KMS-11 (cell line): Measurements from ENCODE around the gene ADCK1.
"Not testable (repeated sequence)": the region's sequence is repeated elsewhere in the genome, so short reads cannot be mapped to it uniquely, and the experiment has no call there.

Experiments used
- H2AFZ ChIP-seq: fragments of 200-600 bp; sonication (generic); 2 replicates; pipeline ENCODE4 v1.6.1; 2016; ENCODE audit warnings: antibody characterized with exemption, mixed run types, low read depth
- H3K27ac ChIP-seq: fragments of 200-600 bp; sonication (generic); 2 replicates; pipeline ENCODE4 v1.6.1; 2016; ENCODE audit warnings: mild to moderate bottlenecking, mixed run types
- H3K27me3 ChIP-seq: fragments of 200-600 bp; sonication (generic); 2 replicates; pipeline ENCODE4 v1.6.1; 2017; ENCODE audit warnings: mild to moderate bottlenecking, low read depth, mixed run types, moderate library complexity; ENCODE audit not compliant: insufficient read depth
- H3K36me3 ChIP-seq: fragments of 200-600 bp; sonication (generic); 2 replicates; pipeline ENCODE4 v1.6.1; 2017; ENCODE audit warnings: mild to moderate bottlenecking, mixed run types; ENCODE audit not compliant: insufficient read depth
- H3K4me1 ChIP-seq: fragments of 200-600 bp; sonication (generic); 2 replicates; pipeline ENCODE4 v1.6.1; 2016; ENCODE audit warnings: mild to moderate bottlenecking, low read depth, mixed run types; ENCODE audit not compliant: poor library complexity, severe bottlenecking
- H3K4me2 ChIP-seq: fragments of 200-600 bp; sonication (generic); 2 replicates; pipeline ENCODE4 v1.7.0; 2016; ENCODE audit warnings: mild to moderate bottlenecking, mixed run types
- H3K4me3 ChIP-seq: fragments of 200-600 bp; sonication (generic); IDR thresholded peaks from 2 replicates; pipeline ENCODE4 v1.6.1; 2017; ENCODE audit warnings: low read depth, low read length, mixed read lengths; ENCODE audit not compliant: insufficient read depth
- H3K79me2 ChIP-seq: fragments of 200-600 bp; sonication (generic); 2 replicates; pipeline ENCODE4 v1.6.1; 2016; ENCODE audit warnings: low read depth, mixed run types; ENCODE audit not compliant: insufficient read depth
- H3K9ac ChIP-seq: fragments of 200-600 bp; sonication (generic); 2 replicates; pipeline ENCODE4 v1.6.1; 2016; ENCODE audit warnings: mild to moderate bottlenecking, mixed run types
- H4K20me1 ChIP-seq: fragments of 200-600 bp; sonication (generic); 2 replicates; pipeline ENCODE4 v1.6.1; 2016; ENCODE audit warnings: mild to moderate bottlenecking, mixed run types; ENCODE audit not compliant: insufficient read depth
- CTCF ChIP-seq: fragments of 200-600 bp; sonication (generic); conservative IDR thresholded peaks from 2 replicates; pipeline ENCODE4 v1.6.1; 2017; ENCODE audit warnings: low read depth, mild to moderate bottlenecking, antibody characterized with exemption, low read length, moderate library complexity, mixed read lengths

Gene ADCK1

GRCh38 chr14:77782202-77782601, 17.7 kb upstream of the ADCK1 start:
- H4K20me1 ChIP-seq = no peaks in the 10 kb centered on the region
- TF ChIP-seq CTCF = no peak
- H3K27ac ChIP-seq = no peak overlapping the region
- no peak overlapping the region for H3K4me2 ChIP-seq
- no peaks in the 10 kb centered on the region for H3K4me1 ChIP-seq
- no peaks in the 10 kb centered on the region for H3K27me3 ChIP-seq
- no peak overlapping the region for H2AFZ ChIP-seq
- H3K79me2 ChIP-seq = no peaks in the 10 kb centered on the region
- no peak overlapping the region for H3K4me3 ChIP-seq
- H3K9ac ChIP-seq = no peak overlapping the region
- no peaks in the 10 kb centered on the region for H3K36me3 ChIP-seq

GRCh38 chr14:77786148-77786547, 13.8 kb upstream of the ADCK1 start:
- no peak overlapping the region for H3K9ac ChIP-seq
- no peak overlapping the region for H3K4me2 ChIP-seq
- no peaks in the 10 kb centered on the region for H3K36me3 ChIP-seq
- no peaks in the 10 kb centered on the region for H3K4me1 ChIP-seq
- no peak overlapping the region for H3K4me3 ChIP-seq
- H4K20me1 ChIP-seq = no peaks in the 10 kb centered on the region
- H2AFZ ChIP-seq = no peak overlapping the region
- H3K79me2 ChIP-seq = no peaks in the 10 kb centered on the region
- no peaks in the 10 kb centered on the region for H3K27me3 ChIP-seq
- TF ChIP-seq CTCF = no peak
- no peak overlapping the region for H3K27ac ChIP-seq

GRCh38 chr14:77790566-77791224, 9.2 kb upstream of the ADCK1 start:
- no peak overlapping the region for H3K27ac ChIP-seq
- H3K9ac ChIP-seq = no peak overlapping the region
- no peak overlapping the region for H2AFZ ChIP-seq

GRCh38 chr14:77791225-77791600, 8.7 kb upstream of the ADCK1 start:
- Histone ChIP-seq H3K27me3 (no peaks in the 10 kb centered on the region), H3K79me2 (no peaks in the 10 kb centered on the region), H3K4me3 (no peak overlapping the region), H3K27ac (no peak overlapping the region), H3K4me2 (no peak overlapping the region), H3K9ac (no peak overlapping the region), H4K20me1 (no peaks in the 10 kb centered on the region), H3K4me1 (no peaks in the 10 kb centered on the region), H2AFZ (no peak overlapping the region), H3K36me3 (no peaks in the 10 kb centered on the region)
- no peak for TF ChIP-seq CTCF

More at GRCh38 chr14:77790566-77791224, 9.2 kb upstream of the ADCK1 start:
- no peaks in the 10 kb centered on the region for H3K36me3 ChIP-seq
- no peaks in the 10 kb centered on the region for H3K4me1 ChIP-seq
- no peaks in the 10 kb centered on the region for H3K27me3 ChIP-seq
- H3K4me3 ChIP-seq = no peak overlapping the region
- H3K4me2 ChIP-seq = no peak overlapping the region
- H3K79me2 ChIP-seq = no peaks in the 10 kb centered on the region
- no peak for TF ChIP-seq CTCF
- H4K20me1 ChIP-seq = no peaks in the 10 kb centered on the region

GRCh38 chr14:77793255-77793654, 6.7 kb upstream of the ADCK1 start:
- not testable (repeated sequence) for H3K9ac ChIP-seq, H3K4me2 ChIP-seq, H3K36me3 ChIP-seq, H3K27ac ChIP-seq, H3K4me3 ChIP-seq, H3K79me2 ChIP-seq, H3K27me3 ChIP-seq, H2AFZ ChIP-seq, H3K4me1 ChIP-seq, H4K20me1 ChIP-seq
